ENCODE measurements around the gene MAN2B2. TPM values are rescaled to one million over a fixed set of nuclear protein-coding genes. Genes with fewer than 3 reads are reported as not detected.

MAN2B2 gene
- total RNA-seq, 1 donor from 2014 or later, result 4.7 TPM

DNA sequence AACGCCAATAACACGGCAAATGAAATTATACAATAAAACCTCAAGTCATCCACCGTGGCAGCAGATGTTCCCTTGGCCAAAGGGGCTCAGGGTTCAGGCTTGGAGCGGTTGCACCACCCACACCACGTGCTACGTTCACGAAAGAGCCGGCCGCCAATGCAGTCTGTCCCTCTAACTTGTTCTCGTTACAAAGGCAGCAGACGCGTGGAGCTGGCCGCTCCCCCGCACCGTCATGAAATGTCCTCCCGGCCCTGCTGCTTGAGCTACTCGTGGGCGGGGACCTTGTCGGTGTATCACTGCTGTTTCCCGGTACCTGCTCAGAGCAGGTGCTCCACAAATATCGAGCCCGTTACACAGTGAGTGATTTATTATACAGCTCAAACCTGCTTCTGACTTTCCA lies 36.4 kb upstream of the MAN2B2 start:
- TF ChIP-seq, protein P1, sequence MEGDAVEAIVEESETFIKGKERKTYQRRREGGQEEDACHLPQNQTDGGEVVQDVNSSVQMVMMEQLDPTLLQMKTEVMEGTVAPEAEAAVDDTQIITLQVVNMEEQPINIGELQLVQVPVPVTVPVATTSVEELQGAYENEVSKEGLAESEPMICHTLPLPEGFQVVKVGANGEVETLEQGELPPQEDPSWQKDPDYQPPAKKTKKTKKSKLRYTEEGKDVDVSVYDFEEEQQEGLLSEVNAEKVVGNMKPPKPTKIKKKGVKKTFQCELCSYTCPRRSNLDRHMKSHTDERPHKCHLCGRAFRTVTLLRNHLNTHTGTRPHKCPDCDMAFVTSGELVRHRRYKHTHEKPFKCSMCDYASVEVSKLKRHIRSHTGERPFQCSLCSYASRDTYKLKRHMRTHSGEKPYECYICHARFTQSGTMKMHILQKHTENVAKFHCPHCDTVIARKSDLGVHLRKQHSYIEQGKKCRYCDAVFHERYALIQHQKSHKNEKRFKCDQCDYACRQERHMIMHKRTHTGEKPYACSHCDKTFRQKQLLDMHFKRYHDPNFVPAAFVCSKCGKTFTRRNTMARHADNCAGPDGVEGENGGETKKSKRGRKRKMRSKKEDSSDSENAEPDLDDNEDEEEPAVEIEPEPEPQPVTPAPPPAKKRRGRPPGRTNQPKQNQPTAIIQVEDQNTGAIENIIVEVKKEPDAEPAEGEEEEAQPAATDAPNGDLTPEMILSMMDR (IDR thresholded peaks at IDR 0.05; ENCODE audit: insufficient read depth, low read length, severe bottlenecking), result no peak
- no peak for DNase-seq (ENCODE audit: low read depth)
- no peak for FAIRE-seq

DNA sequence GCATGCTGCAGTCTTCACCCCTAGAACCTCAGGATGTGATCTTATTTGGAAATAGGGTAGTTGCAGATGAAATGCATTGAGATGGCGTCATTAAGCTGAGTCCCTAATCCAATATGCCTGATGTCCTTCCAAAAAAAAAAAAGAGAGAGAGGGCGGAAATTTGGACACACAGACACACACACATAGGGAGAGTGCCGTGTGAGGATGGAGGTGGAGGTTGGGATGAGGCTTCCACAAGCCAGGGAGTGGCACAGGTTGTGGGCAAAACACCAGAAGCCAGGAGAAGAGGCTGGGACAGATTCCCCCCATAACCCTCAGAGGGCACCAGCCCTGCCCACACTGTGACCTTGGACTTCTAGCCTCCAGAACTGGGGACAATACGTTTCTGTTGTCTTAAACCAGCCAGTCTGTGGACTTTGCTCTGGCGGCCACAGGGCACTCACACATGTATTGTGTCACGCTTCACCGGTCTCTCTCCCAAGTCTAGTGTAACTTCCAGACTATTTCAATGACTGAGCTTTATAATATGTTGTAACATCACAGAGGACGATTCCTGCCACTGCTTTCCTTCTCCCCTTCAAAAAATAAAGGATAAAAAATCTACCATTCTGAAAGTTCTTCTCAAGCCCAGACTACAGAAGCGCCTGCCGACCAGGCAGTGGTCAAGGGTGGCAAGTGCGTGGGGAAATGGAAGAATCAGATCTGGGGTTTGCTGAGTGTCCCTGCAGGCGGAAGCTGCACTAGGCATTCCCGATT lies 35.8 kb upstream of the MAN2B2 start:
- Histone ChIP-seq H3K4me3 (ENCODE audit: low read depth, low read length) (no peak overlapping the region), H3K27me3 (ENCODE audit: control insufficient read depth, insufficient read depth, low read length) (no peaks in the 10 kb centered on the region), H3K36me3 (ENCODE audit: control insufficient read depth, insufficient read depth, low read length) (no peaks in the 10 kb centered on the region)
- FAIRE-seq, result no peak
- TF ChIP-seq, protein P1 (IDR thresholded peaks at IDR 0.05; ENCODE audit: insufficient read depth, low read length, severe bottlenecking), result no peak
- DNase-seq (ENCODE audit: low read depth), result no peak

More for the DNA sequence above, 36.4 kb upstream of the MAN2B2 start:
- H3K27me3 ChIP-seq (ENCODE audit: control insufficient read depth, insufficient read depth, low read length), result no peaks in the 10 kb centered on the region
- no peak overlapping the region for H3K4me3 ChIP-seq (ENCODE audit: low read depth, low read length)
- no peaks in the 10 kb centered on the region for H3K36me3 ChIP-seq (ENCODE audit: control insufficient read depth, insufficient read depth, low read length)

GRCh38 chr4:6540879-6541278 lies 34.1 kb upstream of the MAN2B2 start:
- no peak for DNase-seq (ENCODE audit: low read depth)
- Histone ChIP-seq H3K36me3 (ENCODE audit: control insufficient read depth, insufficient read depth, low read length) (no peaks in the 10 kb centered on the region), H3K27me3 (ENCODE audit: control insufficient read depth, insufficient read depth, low read length) (no peaks in the 10 kb centered on the region), H3K4me3 (ENCODE audit: low read depth, low read length) (no peak overlapping the region)
- no peak for FAIRE-seq
- TF ChIP-seq, protein P1 (IDR thresholded peaks at IDR 0.05; ENCODE audit: insufficient read depth, low read length, severe bottlenecking), result no peak

- H3K27me3 ChIP-seq (ENCODE audit: control insufficient read depth, insufficient read depth, low read length), result no peaks in the 10 kb centered on the region
- no peak for FAIRE-seq
- peak; percentile 18 for DNase-seq (ENCODE audit: low read depth)
- H3K4me3 ChIP-seq (ENCODE audit: low read depth, low read length), result no peak overlapping the region
- TF ChIP-seq, protein P1 (IDR thresholded peaks at IDR 0.05; ENCODE audit: insufficient read depth, low read length, severe bottlenecking), result no peak
- no peaks in the 10 kb centered on the region for H3K36me3 ChIP-seq (ENCODE audit: control insufficient read depth, insufficient read depth, low read length)
Measured at GRCh38 chr4:6541789-6542188, 33.2 kb upstream of the MAN2B2 start.

- DNase-seq (ENCODE audit: low read depth) (no peak), FAIRE-seq (no peak)
- no peaks in the 10 kb centered on the region for H3K36me3 ChIP-seq (ENCODE audit: control insufficient read depth, insufficient read depth, low read length)
- TF ChIP-seq, protein P1 (IDR thresholded peaks at IDR 0.05; ENCODE audit: insufficient read depth, low read length, severe bottlenecking), result no peak
- no peak overlapping the region for H3K4me3 ChIP-seq (ENCODE audit: low read depth, low read length)
- no peaks in the 10 kb centered on the region for H3K27me3 ChIP-seq (ENCODE audit: control insufficient read depth, insufficient read depth, low read length)
Measured at GRCh38 chr4:6542951-6543350, 32.0 kb upstream of the MAN2B2 start.

DNA sequence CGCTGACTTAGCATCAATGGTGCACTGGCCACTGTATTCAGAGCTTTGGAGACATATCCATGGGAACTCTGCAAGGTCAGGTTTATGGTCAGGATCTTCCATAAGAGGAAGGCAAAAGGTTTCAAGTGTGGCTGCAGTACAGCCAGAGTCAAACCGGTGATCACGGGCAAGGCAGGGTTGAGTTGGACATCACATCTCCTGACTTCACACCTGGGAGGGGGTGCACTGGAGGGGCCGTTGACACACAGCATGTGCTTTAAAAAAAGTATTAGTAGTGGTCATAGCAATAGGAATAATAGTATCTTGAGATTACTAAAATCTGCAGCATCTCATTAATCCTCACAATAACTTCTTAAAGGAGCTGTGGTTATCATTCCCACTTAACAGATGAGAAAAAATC lies 28.9 kb upstream of the MAN2B2 start:
- FAIRE-seq (peak; percentile 18), DNase-seq (ENCODE audit: low read depth) (no peak)
- no peak overlapping the region for H3K4me3 ChIP-seq (ENCODE audit: low read depth, low read length)
- no peaks in the 10 kb centered on the region for H3K27me3 ChIP-seq (ENCODE audit: control insufficient read depth, insufficient read depth, low read length)
- TF ChIP-seq, protein P1 (IDR thresholded peaks at IDR 0.05; ENCODE audit: insufficient read depth, low read length, severe bottlenecking), result no peak
- no peaks in the 10 kb centered on the region for H3K36me3 ChIP-seq (ENCODE audit: control insufficient read depth, insufficient read depth, low read length)
